ENCODE results near the gene LRRC41. TPM values are rescaled to one million over a fixed set of nuclear protein-coding genes. Genes with fewer than 3 reads are reported as not detected.

Gene LRRC41
- total and polyA plus RNA-seq, 8 donors: 19.8 to 31.3 (median 26.2) TPM

DNA sequence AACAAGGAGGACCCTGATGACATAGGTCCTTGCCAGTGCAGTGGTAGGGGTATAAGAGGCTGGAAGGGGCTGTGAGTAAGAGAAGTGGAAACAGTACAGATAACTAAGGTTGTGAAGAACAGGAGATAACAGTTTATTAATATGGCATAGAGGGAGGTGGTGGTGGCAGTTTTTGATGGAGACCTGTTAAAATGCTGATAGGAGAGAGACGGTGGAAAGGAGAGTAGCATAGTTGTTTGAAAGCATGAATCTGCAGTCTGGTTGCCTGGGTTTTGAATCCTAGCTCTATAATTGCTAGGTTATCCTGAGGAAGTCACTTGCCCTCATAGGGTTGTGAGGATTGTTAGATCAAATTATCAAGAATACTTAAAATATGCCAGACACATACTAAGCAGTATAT is 19.4 kb downstream of the LRRC41 start:
- FAIRE-seq (no peak), DNase-seq (no peak), ATAC-seq (no peak)
- 89 to 90% methylated on average over 1 of the region's 1 CpG for WGBS, 2 donors
- Histone ChIP-seq H3K4me1 (no peaks in the 10 kb centered on the region), H3K9me3 (no peaks in the 10 kb centered on the region), H3K36me3 (peaks cover 0 to 34% (median 7%) of the 10 kb centered on the region in 3 donors), H3K4me3 (no peak overlapping the region), H3K27ac (no peak overlapping the region), H3K27me3 (no peaks in the 10 kb centered on the region)
- intact Hi-C loops (cut with DNase I): no loop called here
- TF ChIP-seq, protein P1, sequence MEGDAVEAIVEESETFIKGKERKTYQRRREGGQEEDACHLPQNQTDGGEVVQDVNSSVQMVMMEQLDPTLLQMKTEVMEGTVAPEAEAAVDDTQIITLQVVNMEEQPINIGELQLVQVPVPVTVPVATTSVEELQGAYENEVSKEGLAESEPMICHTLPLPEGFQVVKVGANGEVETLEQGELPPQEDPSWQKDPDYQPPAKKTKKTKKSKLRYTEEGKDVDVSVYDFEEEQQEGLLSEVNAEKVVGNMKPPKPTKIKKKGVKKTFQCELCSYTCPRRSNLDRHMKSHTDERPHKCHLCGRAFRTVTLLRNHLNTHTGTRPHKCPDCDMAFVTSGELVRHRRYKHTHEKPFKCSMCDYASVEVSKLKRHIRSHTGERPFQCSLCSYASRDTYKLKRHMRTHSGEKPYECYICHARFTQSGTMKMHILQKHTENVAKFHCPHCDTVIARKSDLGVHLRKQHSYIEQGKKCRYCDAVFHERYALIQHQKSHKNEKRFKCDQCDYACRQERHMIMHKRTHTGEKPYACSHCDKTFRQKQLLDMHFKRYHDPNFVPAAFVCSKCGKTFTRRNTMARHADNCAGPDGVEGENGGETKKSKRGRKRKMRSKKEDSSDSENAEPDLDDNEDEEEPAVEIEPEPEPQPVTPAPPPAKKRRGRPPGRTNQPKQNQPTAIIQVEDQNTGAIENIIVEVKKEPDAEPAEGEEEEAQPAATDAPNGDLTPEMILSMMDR (IDR thresholded peaks at IDR 0.05): no peak

DNA sequence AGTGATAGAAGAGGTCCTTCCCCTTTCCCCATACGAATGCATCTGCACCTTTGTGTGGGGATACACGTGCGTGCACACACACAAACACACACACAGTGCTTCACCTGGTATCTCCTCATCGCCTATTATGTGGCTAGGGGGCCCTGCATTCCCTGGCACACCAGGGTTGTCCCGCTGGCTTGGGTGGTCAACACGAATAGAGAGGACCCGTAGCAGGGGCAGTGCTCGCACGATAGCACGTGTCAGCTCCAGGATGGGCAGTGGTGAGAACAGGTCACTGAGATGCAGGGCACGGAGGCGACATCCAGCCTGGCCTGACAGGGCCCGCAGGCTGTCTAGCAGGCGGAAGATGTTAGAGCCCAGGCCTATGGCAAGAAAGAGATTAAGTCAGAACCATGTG is 22.4 kb downstream of the LRRC41 start:
- H3K9me3 ChIP-seq: no peaks in the 10 kb centered on the region
- TF ChIP-seq, protein P1 (IDR thresholded peaks at IDR 0.05): no peak
- H3K4me3 ChIP-seq: no peak overlapping the region
- no peaks in the 10 kb centered on the region for H3K27me3 ChIP-seq
- WGBS, 2 donors: 91 to 95% methylated on average over 14 of the region's 14 CpGs
- no peaks in the 10 kb centered on the region for H3K4me1 ChIP-seq
- no peak overlapping the region for H3K27ac ChIP-seq
- ATAC-seq: no peak
- intact Hi-C loops (cut with DNase I): no loop called here
- DNase-seq: no peak
- FAIRE-seq: no peak
- H3K36me3 ChIP-seq: peaks cover 0 to 39% (median 6%) of the 10 kb centered on the region in 3 donors

DNA sequence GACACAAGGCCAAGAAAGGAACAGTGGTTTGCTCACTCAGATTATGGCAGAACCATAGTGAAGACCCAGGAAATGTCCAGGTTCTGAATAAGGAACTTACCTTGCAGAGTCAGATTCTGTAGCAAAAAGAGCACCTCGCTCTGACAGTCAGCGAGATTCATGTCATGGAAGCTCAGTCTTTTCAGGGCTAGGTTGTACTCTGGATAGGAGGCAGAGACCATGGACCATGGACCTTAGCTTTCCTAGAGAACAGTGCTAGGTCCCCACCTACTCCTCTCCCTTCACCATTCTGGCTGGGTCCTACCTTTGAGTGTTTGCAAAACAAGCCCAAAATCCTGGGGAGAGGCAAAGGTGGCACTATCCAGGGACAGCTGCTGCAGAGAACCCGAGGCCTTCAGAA is 23.3 kb downstream of the LRRC41 start:
- intact Hi-C loops (cut with DNase I): no loop called here
- Histone ChIP-seq H3K27ac (no peak overlapping the region), H3K27me3 (no peaks in the 10 kb centered on the region), H3K4me1 (no peaks in the 10 kb centered on the region), H3K4me3 (no peak overlapping the region), H3K36me3 (peaks cover 0 to 34% (median 0%) of the 10 kb centered on the region in 3 donors), H3K9me3 (no peaks in the 10 kb centered on the region)
- 92 to 95% methylated on average over 3 of the region's 3 CpGs for WGBS, 2 donors
- DNase-seq (no peak), FAIRE-seq (no peak), ATAC-seq (no peak)
- TF ChIP-seq, protein P1 (IDR thresholded peaks at IDR 0.05): no peak

DNA sequence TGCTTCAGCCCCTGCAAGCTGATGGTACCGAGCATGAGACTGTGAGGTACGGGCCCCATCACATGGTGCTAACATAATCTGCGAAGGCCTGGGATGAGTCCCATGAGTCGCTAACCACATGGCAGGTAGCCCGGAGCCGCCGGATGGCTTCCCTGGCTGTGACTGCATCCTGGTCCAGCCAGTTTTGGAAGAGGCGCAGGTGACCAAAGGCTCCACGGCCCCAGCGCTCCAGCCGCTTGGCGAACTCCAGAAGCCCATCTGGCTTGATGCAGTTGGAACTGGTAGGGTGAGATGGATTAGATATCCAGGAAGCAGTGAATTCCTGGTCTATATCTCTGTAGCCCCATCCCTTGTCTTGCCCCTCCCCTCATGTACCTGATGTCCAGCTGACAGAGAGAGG is 24.6 kb downstream of the LRRC41 start:
- DNase-seq (no peak), ATAC-seq (peak in 1 of 4 donors; percentile 20), FAIRE-seq (no peak)
- H3K4me1 ChIP-seq: no peaks in the 10 kb centered on the region
- H3K27ac ChIP-seq: no peak overlapping the region
- H3K27me3 ChIP-seq: no peaks in the 10 kb centered on the region
- TF ChIP-seq, protein P1 (IDR thresholded peaks at IDR 0.05): no peak
- H3K4me3 ChIP-seq: no peak overlapping the region
- intact Hi-C loops (cut with DNase I): no loop called here
- WGBS, 2 donors: 91 to 93% methylated on average over 12 of the region's 12 CpGs
- no peaks in the 10 kb centered on the region for H3K9me3 ChIP-seq
- peaks cover 0 to 29% (median 0%) of the 10 kb centered on the region in 3 donors for H3K36me3 ChIP-seq

DNA sequence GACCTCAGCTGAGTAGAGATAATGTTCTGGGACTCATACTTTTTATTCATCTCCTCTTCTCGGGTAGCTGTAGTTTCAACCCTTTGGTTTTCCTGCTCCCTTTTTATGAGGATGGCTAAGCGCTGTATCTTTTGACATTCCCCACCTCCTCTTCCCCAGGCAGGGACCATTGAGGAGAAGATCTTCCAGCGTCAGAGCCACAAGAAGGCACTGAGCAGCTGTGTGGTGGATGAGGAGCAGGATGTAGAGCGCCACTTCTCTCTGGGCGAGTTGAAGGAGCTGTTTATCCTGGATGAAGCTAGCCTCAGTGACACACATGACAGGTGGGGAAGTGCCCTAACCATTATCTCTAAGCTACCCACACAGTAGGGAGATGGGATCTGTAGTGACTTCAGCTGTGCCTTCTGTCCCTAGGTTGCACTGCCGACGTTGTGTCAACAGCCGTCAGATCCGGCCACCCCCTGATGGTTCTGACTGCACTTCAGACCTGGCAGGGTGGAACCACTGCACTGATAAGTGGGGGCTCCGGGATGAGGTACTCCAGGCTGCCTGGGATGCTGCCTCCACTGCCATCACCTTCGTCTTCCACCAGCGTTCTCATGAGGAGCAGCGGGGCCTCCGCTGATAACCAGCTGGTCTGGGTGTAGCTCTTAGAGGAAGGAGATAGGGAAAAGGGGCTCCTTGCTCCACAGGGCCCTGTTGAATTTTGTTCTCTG is 25.6 kb downstream of the LRRC41 start:
- H3K36me3 ChIP-seq: peaks cover 0 to 29% (median 0%) of the 10 kb centered on the region in 3 donors
- DNase-seq: no peak
- H3K27me3 ChIP-seq: no peaks in the 10 kb centered on the region
- intact Hi-C loops (cut with DNase I): no loop called here
- no peak overlapping the region for H3K4me3 ChIP-seq
- peak in 1 of 4 donors; percentile 22 for ATAC-seq
- H3K27ac ChIP-seq: no peak overlapping the region
- H3K9me3 ChIP-seq: no peaks in the 10 kb centered on the region
- TF ChIP-seq, protein P1 (IDR thresholded peaks at IDR 0.05): no peak
- WGBS, 2 donors: 78 to 80% methylated on average over 14 of the region's 14 CpGs
- no peaks in the 10 kb centered on the region for H3K4me1 ChIP-seq
- FAIRE-seq: no peak

All from pancreas (tissue), 10 donors.